Spleen (tissue), 11 donors: Measurements from ENCODE around the gene NR2F1-AS1. TPM values are rescaled to one million over a fixed set of nuclear protein-coding genes. Genes with fewer than 3 reads are reported as not detected.

Source experiments
- DNase-seq: peaks from one replicate; pipeline ENCODE4 v3.0.0-alpha.2; 2020
- H3K27ac ChIP-seq, 8 donors: fragments of 200-600 bp; sonication (generic) in 7 of 8; 1 replicate in 4 of 8; 2 replicates in 4 of 8; pipeline versions ENCODE4 v1.5.0 to v1.8.0; 2016 to 2021; ENCODE audit warnings: inconsistent platforms in 4 of 8, mild to moderate bottlenecking in 4 of 8, moderate library complexity in 1 of 8
- H3K27me3 ChIP-seq, 7 donors: fragments of 200-600 bp; sonication (generic) in 6 of 7; replicated peaks in 1 of 7; 1 replicate in 4 of 7; 2 replicates in 3 of 7; pipeline versions ENCODE4 v1.5.0 to v1.8.0; 2016 to 2021; ENCODE audit warnings: inconsistent platforms in 3 of 7, mild to moderate bottlenecking in 1 of 7
- H3K36me3 ChIP-seq, 6 donors: fragments of 200-600 bp; sonication (generic) in 5 of 6; 1 replicate in 4 of 6; 2 replicates in 2 of 6; pipeline versions ENCODE4 v1.5.0 to v1.8.0; 2016 to 2021; ENCODE audit warnings: inconsistent platforms in 2 of 6
- H3K4me1 ChIP-seq, 6 donors: fragments of 200-600 bp; sonication (generic) in 5 of 6; 1 replicate in 3 of 6; 2 replicates in 3 of 6; pipeline versions ENCODE4 v1.5.0 to v1.8.0; 2016 to 2021; ENCODE audit warnings: inconsistent platforms in 3 of 6
- H3K4me3 ChIP-seq, 8 donors: fragments of 200-600 bp; sonication (generic) in 7 of 8; 1 replicate in 4 of 8; 2 replicates in 4 of 8; pipeline versions ENCODE4 v1.5.0 to v1.8.0; 2016 to 2021; ENCODE audit warnings: inconsistent platforms in 4 of 8, mild to moderate bottlenecking in 4 of 8, moderate library complexity in 2 of 8
- H3K9me3 ChIP-seq, 8 donors: fragments of 200-600 bp; sonication (generic) in 7 of 8; 1 replicate in 4 of 8; 2 replicates in 4 of 8; pipeline versions ENCODE4 v1.5.0 to v1.8.0; 2016 to 2021; ENCODE audit warnings: inconsistent platforms in 4 of 8
- CTCF ChIP-seq, 11 experiments: fragments of 200-600 bp in 7 of 11; fragments of 450-650 bp in 4 of 11; sonication (generic) in 4 of 11; IDR thresholded peaks in 8 of 11; conservative IDR thresholded peaks in 3 of 11; 1 replicate in 7 of 11; 2 replicates in 4 of 11; pipeline versions ENCODE4 v1.4.0 to v1.8.0; 2016 to 2021; ENCODE audit warnings: antibody characterized with exemption in 11 of 11, inconsistent platforms in 4 of 11, mild to moderate bottlenecking in 1 of 11
- POLR2A ChIP-seq, 3 donors: fragments of 450-650 bp; IDR thresholded peaks; one replicate each; pipeline ENCODE4 v1.5.1; 2017; ENCODE audit warnings: antibody characterized with exemption in 3 of 3, mild to moderate bottlenecking in 1 of 3
- POLR2AphosphoS5 ChIP-seq, 3 donors: sonication (generic); formaldehyde crosslinking; IDR thresholded peaks; one replicate each; pipeline ENCODE4 v1.5.1; 2017; ENCODE audit warnings: antibody characterized with exemption in 3 of 3
- WGBS, 5 donors: extraction: QIAGEN DNeasy Blood & Tissue Kit in 3 of 5; methylation state at CpG; one replicate each; pipeline versions ENCODE4 v1.1.5 to v1.1.7; 2013 to 2018; 5-methylcytosine and 5-hydroxymethylcytosine counted together
- intact Hi-C: fragments of 100-400 bp; cut with DNase I; formaldehyde crosslinking; loops from one replicate; pipeline ENCODE4 v1.15.0; 2023; ENCODE audit warnings: low total_unique reads
- polyA plus RNA-seq, 3 donors: library from polyadenylated mRNA; stranded (reverse); fragments of 200-250 nt; gene quantifications; one replicate each; pipeline ENCODE4 v1.2.1, GENCODE V29; 2013
- total RNA-seq, 7 donors: library from RNA; depleted of rRNA in 3 of 7; stranded (reverse); fragments of >200 nt in 3 of 7; fragmentation: NEBNext Ultra II Directional in 4 of 7; extraction: Animal tissue kit (Norgen Biotek cat#: 25700) in 4 of 7; gene quantifications; one replicate each; pipeline versions ENCODE4 v1.1.0 to v1.2.1, GENCODE V29; 2016 to 2021
- donor health status: healthy with polysubstance abuse.
- donor health status: DM: no; HTN: no; CAD: no; lungs with moderate emphysema.
- donor health status: DM: no; HTN: no; CAD: no.
- donor health status: Bipolar disorder and iron deficiency.
- donor health status: healthy.
- donor health status: DM: no; HTN: no; CAD: no.
- donor health status: DM: yes; HTN: yes; CAD: no.

Gene NR2F1-AS1
- total and polyA plus RNA-seq, 10 donors, result 5.9 to 21.6 (median 8.5) TPM

- intact Hi-C loops, result no loop called here
- Histone ChIP-seq H3K36me3 (no peaks in the 10 kb centered on the region), H3K4me3 (no peak overlapping the region), H3K27me3 (no peaks in the 10 kb centered on the region), H3K4me1 (no peaks in the 10 kb centered on the region), H3K9me3 (no peaks in the 10 kb centered on the region), H3K27ac (no peak overlapping the region)
- no peak for DNase-seq
- TF ChIP-seq CTCF (IDR thresholded peaks at IDR 0.05 in 8 of 11, conservative IDR thresholded peaks at IDR 0.05 in 3 of 11), result no peak
- no peak for TF ChIP-seq POLR2AphosphoS5 (IDR thresholded peaks at IDR 0.05)
- TF ChIP-seq POLR2A (IDR thresholded peaks at IDR 0.05), result no peak
- WGBS, 5 donors, result 67 to 76% (median 68%) methylated on average over 4 of the region's 4 CpGs
Measured at GRCh38 chr5:93497096-93497495, 83.9 kb downstream of the NR2F1-AS1 start.

- no peak for TF ChIP-seq POLR2AphosphoS5 (IDR thresholded peaks at IDR 0.05)
- TF ChIP-seq POLR2A (IDR thresholded peaks at IDR 0.05), result no peak
- TF ChIP-seq CTCF (IDR thresholded peaks at IDR 0.05 in 8 of 11, conservative IDR thresholded peaks at IDR 0.05 in 3 of 11), result no peak
Measured at GRCh38 chr5:93479982-93480509, 101.0 kb downstream of the NR2F1-AS1 start.

GRCh38 chr5:93477816-93478215 is 103.2 kb downstream of the NR2F1-AS1 start:
- no peaks in the 10 kb centered on the region for H3K4me1 ChIP-seq
- H3K27ac ChIP-seq, result no peak overlapping the region
- H3K36me3 ChIP-seq, result no peaks in the 10 kb centered on the region
- no peak for DNase-seq
- H3K27me3 ChIP-seq, result no peaks in the 10 kb centered on the region
- H3K9me3 ChIP-seq, result peaks cover 0 to 28% (median 18%) of the 10 kb centered on the region in 8 donors
- intact Hi-C loops, result no loop called here
- H3K4me3 ChIP-seq, result no peak overlapping the region
- TF ChIP-seq CTCF (IDR thresholded peaks at IDR 0.05 in 8 of 11, conservative IDR thresholded peaks at IDR 0.05 in 3 of 11), result no peak
- TF ChIP-seq POLR2A (IDR thresholded peaks at IDR 0.05), result no peak
- TF ChIP-seq POLR2AphosphoS5 (IDR thresholded peaks at IDR 0.05), result no peak

More at GRCh38 chr5:93479982-93480509, 101.0 kb downstream of the NR2F1-AS1 start:
- DNase-seq, result no peak
- Histone ChIP-seq H3K27me3 (no peaks in the 10 kb centered on the region), H3K9me3 (peaks cover 0 to 28% (median 18%) of the 10 kb centered on the region in 8 donors), H3K4me1 (no peaks in the 10 kb centered on the region), H3K4me3 (no peak overlapping the region), H3K36me3 (no peaks in the 10 kb centered on the region), H3K27ac (no peak overlapping the region)
- intact Hi-C loops, result no loop called here

GRCh38 chr5:93476251-93476742 is 104.7 kb downstream of the NR2F1-AS1 start:
- no peak for TF ChIP-seq CTCF (IDR thresholded peaks at IDR 0.05 in 8 of 11, conservative IDR thresholded peaks at IDR 0.05 in 3 of 11)
- no peak for TF ChIP-seq POLR2AphosphoS5 (IDR thresholded peaks at IDR 0.05)
- no peak for TF ChIP-seq POLR2A (IDR thresholded peaks at IDR 0.05)
- no peaks in the 10 kb centered on the region for H3K27me3 ChIP-seq
- no peaks in the 10 kb centered on the region for H3K4me1 ChIP-seq
- H3K36me3 ChIP-seq, result no peaks in the 10 kb centered on the region
- H3K27ac ChIP-seq, result no peak overlapping the region
- intact Hi-C loops, result no loop called here
- no peak for DNase-seq
- 53 to 72% (median 68%) methylated on average over 2 of the region's 2 CpGs for WGBS, 5 donors
- H3K9me3 ChIP-seq, result peaks cover 0 to 28% (median 18%) of the 10 kb centered on the region in 8 donors
- no peak overlapping the region for H3K4me3 ChIP-seq
